B cell (primary cell): ENCODE measurements around the gene RASGRP2.

Experiments used
- EZH2 ChIP-seq: IDR thresholded peaks from 2 replicates; pipeline ENCODE4 v1.6.1; 2012; ENCODE audit warnings: borderline replicate concordance, low read depth, mild to moderate bottlenecking, moderate library complexity, low read length; ENCODE audit not compliant: insufficient read depth, poor library complexity, severe bottlenecking
- TF ChIP-seq, protein P1 (sequence below): fragments of 200-600 bp; IDR thresholded peaks from one replicate; pipeline ENCODE4 v1.8.0; 2022; ENCODE audit warnings: antibody characterized with exemption, mild to moderate bottlenecking

DNA sequence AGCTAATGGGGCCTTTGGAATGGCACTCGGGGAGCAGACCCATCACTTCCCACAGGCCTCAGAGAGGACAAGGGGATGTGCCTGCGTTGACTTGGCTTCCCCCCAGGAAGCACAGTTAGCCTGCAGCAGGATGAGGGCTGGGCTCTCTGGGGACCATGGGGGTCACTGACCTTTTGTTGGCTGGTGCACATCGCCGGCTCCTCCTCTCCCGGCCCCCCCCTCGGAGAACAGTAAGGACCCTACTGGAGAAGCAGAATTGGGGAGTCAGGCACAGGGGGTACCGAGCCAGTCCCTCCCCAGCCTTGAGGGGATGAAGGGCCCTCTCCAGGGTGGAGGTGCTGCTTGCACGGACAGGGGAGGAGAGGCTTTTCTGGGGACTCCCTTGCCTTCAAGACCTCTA, 53.7 kb downstream of the RASGRP2 start:
- TF ChIP-seq, protein P1, sequence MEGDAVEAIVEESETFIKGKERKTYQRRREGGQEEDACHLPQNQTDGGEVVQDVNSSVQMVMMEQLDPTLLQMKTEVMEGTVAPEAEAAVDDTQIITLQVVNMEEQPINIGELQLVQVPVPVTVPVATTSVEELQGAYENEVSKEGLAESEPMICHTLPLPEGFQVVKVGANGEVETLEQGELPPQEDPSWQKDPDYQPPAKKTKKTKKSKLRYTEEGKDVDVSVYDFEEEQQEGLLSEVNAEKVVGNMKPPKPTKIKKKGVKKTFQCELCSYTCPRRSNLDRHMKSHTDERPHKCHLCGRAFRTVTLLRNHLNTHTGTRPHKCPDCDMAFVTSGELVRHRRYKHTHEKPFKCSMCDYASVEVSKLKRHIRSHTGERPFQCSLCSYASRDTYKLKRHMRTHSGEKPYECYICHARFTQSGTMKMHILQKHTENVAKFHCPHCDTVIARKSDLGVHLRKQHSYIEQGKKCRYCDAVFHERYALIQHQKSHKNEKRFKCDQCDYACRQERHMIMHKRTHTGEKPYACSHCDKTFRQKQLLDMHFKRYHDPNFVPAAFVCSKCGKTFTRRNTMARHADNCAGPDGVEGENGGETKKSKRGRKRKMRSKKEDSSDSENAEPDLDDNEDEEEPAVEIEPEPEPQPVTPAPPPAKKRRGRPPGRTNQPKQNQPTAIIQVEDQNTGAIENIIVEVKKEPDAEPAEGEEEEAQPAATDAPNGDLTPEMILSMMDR = no peak
- TF ChIP-seq EZH2 = no peak
